Measurements from ENCODE around the gene FBXL5.

The FBXL5 gene

GRCh38 chr4:15673337-15673736 lies 18.2 kb upstream of the FBXL5 start:
- Histone ChIP-seq H3K36me3 (ENCODE audit: control insufficient read depth in 2 of 2, insufficient read depth in 1 of 2, low read length in 2 of 2) (peaks cover 0 to 10% of the 10 kb centered on the region in 2 experiments; a peak in 1 of 3 replicates), H3K4me1 (ENCODE audit: control insufficient read depth, insufficient read depth, low read length) (no peaks in the 10 kb centered on the region), H3K27ac (ENCODE audit: extremely low read depth, low read depth, low read length) (no peak overlapping the region), H3K4me3 (ENCODE audit: low read depth, low read length) (no peak overlapping the region), H3K9me3 (ENCODE audit: control insufficient read depth, insufficient read depth, low read depth, low read length) (no peaks in the 10 kb centered on the region)
- TF ChIP-seq GLIS2 (tag by site-specific recombination; IDR thresholded peaks at IDR 0.05) (no peak), GLIS1 (tag by site-specific recombination; IDR thresholded peaks at IDR 0.05) (no peak)
- ChIA-PET POLR2A (interaction anchor here (0.7 to 1.6 kb wide), 2 partner anchors 8 to 958 kb away, joined by 3 to 5 read pairs; partner anchors contain the start of gene FAM200B), CTCF (interaction anchor here (0.7 kb wide), 1 partner anchor 442 kb away, joined by 3 read pairs; no protein-coding TSS in a partner anchor)

GRCh38 chr4:15672101-15672500 lies 16.9 kb upstream of the FBXL5 start:
- POLR2A ChIA-PET = interaction anchor here (1.6 kb wide), 1 partner anchor 9 kb away, joined by 5 read pairs; the partner anchor contains the start of gene FAM200B
- Histone ChIP-seq H3K36me3 (ENCODE audit: control insufficient read depth in 2 of 2, insufficient read depth in 1 of 2, low read length in 2 of 2) (peaks cover 0 to 18% of the 10 kb centered on the region in 2 experiments; a peak in 1 of 3 replicates), H3K4me1 (ENCODE audit: control insufficient read depth, insufficient read depth, low read length) (no peaks in the 10 kb centered on the region), H3K4me3 (ENCODE audit: low read depth, low read length) (no peak overlapping the region), H3K27ac (ENCODE audit: extremely low read depth, low read depth, low read length) (no peak overlapping the region), H3K9me3 (ENCODE audit: control insufficient read depth, insufficient read depth, low read depth, low read length) (no peaks in the 10 kb centered on the region)
- CTCF ChIA-PET = interaction anchor here (0.6 to 0.7 kb wide), 2 partner anchors 8 to 1995 kb away, joined by 3 to 6 read pairs; no protein-coding TSS in a partner anchor
- TF ChIP-seq ZNF416 (tag by site-specific recombination; IDR thresholded peaks at IDR 0.05) = no peak
- TF ChIP-seq ZSCAN16 (tag by site-specific recombination; IDR thresholded peaks at IDR 0.05) = no peak
- TF ChIP-seq PRDM2 (tag by site-specific recombination; IDR thresholded peaks at IDR 0.05; ENCODE audit: borderline replicate concordance) = no peak
- TF ChIP-seq ZNF843 (tag by site-specific recombination; IDR thresholded peaks at IDR 0.05) = no peak
- TF ChIP-seq GLIS2 (tag by site-specific recombination; IDR thresholded peaks at IDR 0.05) = no peak
- TF ChIP-seq ZNF292 (tag by site-specific recombination; IDR thresholded peaks at IDR 0.05; ENCODE audit: borderline replicate concordance, low read depth) = no peak
- no peak for TF ChIP-seq PRDM6 (tag by site-specific recombination; IDR thresholded peaks at IDR 0.05)
- no peak for TF ChIP-seq ZNF521 (tag by site-specific recombination; IDR thresholded peaks at IDR 0.05)
- no peak for TF ChIP-seq ZNF184 (tag by site-specific recombination; IDR thresholded peaks at IDR 0.05)
- no peak for TF ChIP-seq PRDM10 (tag by site-specific recombination; IDR thresholded peaks at IDR 0.05)
- no peak for TF ChIP-seq ZNF366 (tag by site-specific recombination; conservative IDR thresholded peaks at IDR 0.05)
- no peak for TF ChIP-seq ZNF174 (tag by site-specific recombination; IDR thresholded peaks at IDR 0.05)
- TF ChIP-seq ZNF626 (tag by site-specific recombination; IDR thresholded peaks at IDR 0.05) = no peak
- TF ChIP-seq ZNF146 (tag by site-specific recombination; IDR thresholded peaks at IDR 0.05) = no peak
- TF ChIP-seq GFI1B (tag by site-specific recombination; IDR thresholded peaks at IDR 0.05) = no peak
- TF ChIP-seq CTCF (tag by site-specific recombination; IDR thresholded peaks at IDR 0.05) = no peak
- no peak for TF ChIP-seq ZNF26 (tag by site-specific recombination; IDR thresholded peaks at IDR 0.05)
- TF ChIP-seq ZNF623 (tag by site-specific recombination; IDR thresholded peaks at IDR 0.05) = no peak
